HepG2 (cell line): ENCODE data around the gene OPRL1. TPM values are rescaled to one million over a fixed set of nuclear protein-coding genes. Genes with fewer than 3 reads are reported as not detected.

Experiments used
- ATAC-seq: fragments of 200-7000 bp; cut with Tn5 transposase; 3 replicates; pipeline ENCODE4 v1.9.1; 2020; ENCODE audit warnings: mild to moderate bottlenecking, moderate library complexity
- BruUV-seq: library from RNA; stranded (reverse); fragments of 400-500 nt; replicated peaks from 2 replicates; lab custom pipeline; 2021; lab: Mats Ljungman, UMichigan
- CTCF ChIA-PET: fragments of 300-600 bp; formaldehyde crosslinking; extraction: SDS; loops from one replicate; lab custom pipeline; 2021; ENCODE audit warnings: low total read pairs, inconsistent platforms, low intra/inter-chr PET ratio; lab: Yijun Ruan, JAX
- POLR2A ChIA-PET: fragments of 350-600 bp; sonication (Branson Sonifier 250); formaldehyde crosslinking; loops from one replicate; lab custom pipeline; 2020; ENCODE audit warnings: antibody characterized with exemption, inconsistent platforms; lab: Yijun Ruan, JAX
- DNase-seq: peaks from one replicate; pipeline ENCODE4 v3.0.0-alpha.2; 2015; ENCODE audit warnings: low spot score
- FAIRE-seq: peaks from 3 replicates; lab custom pipeline; 2011; peaks lifted over from hg19 to GRCh38; lab: Jason Lieb, UNC
- H2AFZ ChIP-seq: one replicate; pipeline ENCODE4 v1.6.1; 2011; ENCODE audit warnings: low read length, inconsistent platforms
- H3K27ac ChIP-seq: fragments of 300-600 bp; 3 replicates; pipeline ENCODE4 v1.8.0; 2011; ENCODE audit warnings: mixed run types, mild to moderate bottlenecking, mixed read lengths, low read length, inconsistent platforms; ENCODE audit not compliant: insufficient read depth; ENCODE audit errors: extremely low read length
- H3K27me3 ChIP-seq, 2 experiments: fragments of 200-600 bp in 1 of 2; 2 replicates in 1 of 2; 3 replicates in 1 of 2; pipeline versions ENCODE4 v1.6.0 to v1.8.0; 2011; ENCODE audit warnings: low read length in 2 of 2, mild to moderate bottlenecking in 2 of 2, moderate library complexity in 2 of 2, inconsistent platforms in 1 of 2; ENCODE audit not compliant: insufficient read depth in 2 of 2, control insufficient read depth in 1 of 2
- H3K36me3 ChIP-seq, 2 experiments: fragments of 200-600 bp in 1 of 2; replicated peaks in 1 of 2; 2 replicates in 1 of 2; 3 replicates in 1 of 2; pipeline versions ENCODE4 v1.5.1 to v1.8.0; 2011; ENCODE audit warnings: low read length in 2 of 2, inconsistent platforms in 1 of 2; ENCODE audit not compliant: insufficient read depth in 2 of 2, control insufficient read depth in 1 of 2
- H3K4me1 ChIP-seq: 2 replicates; pipeline ENCODE4 v1.5.1; 2012; ENCODE audit warnings: low read length, inconsistent platforms; ENCODE audit not compliant: insufficient read depth
- H3K4me2 ChIP-seq: 2 replicates; pipeline ENCODE4 v1.6.0; 2011; ENCODE audit warnings: low read depth, low read length, inconsistent platforms
- H3K4me3 ChIP-seq, 3 experiments: fragments of 200-600 bp in 1 of 3; sonication (generic), shearing (Covaris generic) in 1 of 3; replicated peaks in 1 of 3; 2 replicates each; pipeline ENCODE4 v1.5.1; 2011 to 2016; ENCODE audit warnings: low read length in 3 of 3, inconsistent platforms in 2 of 3, low read depth in 2 of 3, mild to moderate bottlenecking in 2 of 3, control low read depth in 1 of 3, mixed read lengths in 1 of 3; ENCODE audit not compliant: insufficient read depth in 1 of 3
- H3K79me2 ChIP-seq: one replicate; pipeline ENCODE4 v1.6.1; 2011; ENCODE audit warnings: low read length, inconsistent platforms; ENCODE audit not compliant: insufficient read depth
- H3K9ac ChIP-seq: 2 replicates; pipeline ENCODE4 v1.6.0; 2011; ENCODE audit warnings: mild to moderate bottlenecking, low read depth, low read length, inconsistent platforms; ENCODE audit not compliant: insufficient read depth
- H3K9me3 ChIP-seq: 2 replicates; pipeline ENCODE4 v1.5.1; 2012; ENCODE audit warnings: mild to moderate bottlenecking, low read length
- H4K20me1 ChIP-seq: 2 replicates; pipeline ENCODE4 v1.6.0; 2011; ENCODE audit warnings: inconsistent platforms, mild to moderate bottlenecking, low read length, moderate library complexity; ENCODE audit not compliant: insufficient read depth
- CREB1 ChIP-seq, 2 experiments: fragments of 450-650 bp in 1 of 2; IDR thresholded peaks; 2 replicates each; pipeline ENCODE4 v1.6.1; 2016 to 2017; ENCODE audit warnings: control low read depth in 1 of 2, mild to moderate bottlenecking in 1 of 2, missing compliant biosample characterization in 1 of 2, missing genetic modification characterization in 1 of 2
- NKX3-1 ChIP-seq: sonication (generic); formaldehyde crosslinking; IDR thresholded peaks from 2 replicates; pipeline ENCODE4 v1.5.0; 2020; ENCODE audit warnings: missing genetic modification reagents
- XRCC5 ChIP-seq: fragments of 200-400 bp; formaldehyde crosslinking; optimal IDR thresholded peaks from 2 replicates; pipeline ENCODE3; 2017; ENCODE audit warnings: mild to moderate bottlenecking, low read length
- ZEB1 ChIP-seq: IDR thresholded peaks from 2 replicates; pipeline ENCODE4 v1.6.1; 2012; ENCODE audit warnings: mild to moderate bottlenecking, low read depth, inconsistent platforms; ENCODE audit not compliant: insufficient replicate concordance
- ZNF646 ChIP-seq: sonication (generic); formaldehyde crosslinking; IDR thresholded peaks from 2 replicates; pipeline ENCODE4 v1.9.0; 2021; ENCODE audit warnings: mild to moderate bottlenecking, missing genetic modification reagents
- ZNF670 ChIP-seq: sonication (generic); formaldehyde crosslinking; IDR thresholded peaks from 2 replicates; pipeline ENCODE4 v1.8.0; 2022; ENCODE audit warnings: mild to moderate bottlenecking, missing genetic modification reagents, borderline replicate concordance
- ZNF777 ChIP-seq: sonication (generic); formaldehyde crosslinking; IDR thresholded peaks from 2 replicates; pipeline ENCODE4 v1.4.0; 2020; ENCODE audit warnings: missing genetic modification reagents
- ZSCAN12 ChIP-seq: sonication (generic); formaldehyde crosslinking; IDR thresholded peaks from 2 replicates; pipeline ENCODE4 v1.9.0; 2021; ENCODE audit warnings: mild to moderate bottlenecking, missing genetic modification reagents
- WGBS: methylation state at CpG from one replicate; pipeline ENCODE4 v1.1.6; 2017; ENCODE audit warnings: low lambda C conversion rate; 5-methylcytosine and 5-hydroxymethylcytosine counted together
- in situ Hi-C: cut with HindIII; loops from 2 replicates; pipeline ENCODE4 v1.10.0; 2017; ENCODE audit warnings: low pct_unique_long_range_greater_than_20kb; ENCODE audit not compliant: extremely low pct_ligation_motif_present
- intact Hi-C: fragments of 100-400 bp; cut with micrococcal nuclease; formaldehyde crosslinking; loops from one replicate; pipeline ENCODE4 v1.10.0; 2022; ENCODE audit not compliant: unreplicated experiment
- polyA plus RNA-seq, 8 experiments: library from polyadenylated mRNA; depleted of rRNA in 3 of 8; stranded (reverse) in 7 of 8; unstranded in 1 of 8; fragments of >200 nt; fragmentation: Illumina TruSeq in 4 of 8; extraction: Trizol in 4 of 8; gene quantifications; 2 replicates each; pipeline versions ENCODE4 v1.2.1 to v1.2.3, GENCODE V29; 2011 to 2016; ENCODE audit warnings: low read depth in 4 of 8, missing spikeins in 1 of 8, mixed read lengths in 1 of 8; ENCODE audit not compliant: insufficient read depth in 1 of 8
- total RNA-seq, 5 experiments: library from RNA; depleted of rRNA; stranded (reverse); fragments of >200 nt; fragmentation: Illumina TruSeq; extraction: Trizol; gene quantifications; 2 replicates each; pipeline ENCODE4 v1.2.3, GENCODE V29; 2016; ENCODE audit warnings: low read depth in 1 of 5
- TF ChIP-seq, protein P1 (sequence below): sonication (generic); IDR thresholded peaks from 2 replicates; pipeline ENCODE4 v1.6.1; 2016; ENCODE audit warnings: low read depth, borderline replicate concordance

Gene OPRL1
- total and polyA plus RNA-seq, 2 of the 13 experiments (the other 11 are each of a cell fraction or from before 2014, with no cell fraction given), result 0.35 to 0.71 TPM

DNA sequence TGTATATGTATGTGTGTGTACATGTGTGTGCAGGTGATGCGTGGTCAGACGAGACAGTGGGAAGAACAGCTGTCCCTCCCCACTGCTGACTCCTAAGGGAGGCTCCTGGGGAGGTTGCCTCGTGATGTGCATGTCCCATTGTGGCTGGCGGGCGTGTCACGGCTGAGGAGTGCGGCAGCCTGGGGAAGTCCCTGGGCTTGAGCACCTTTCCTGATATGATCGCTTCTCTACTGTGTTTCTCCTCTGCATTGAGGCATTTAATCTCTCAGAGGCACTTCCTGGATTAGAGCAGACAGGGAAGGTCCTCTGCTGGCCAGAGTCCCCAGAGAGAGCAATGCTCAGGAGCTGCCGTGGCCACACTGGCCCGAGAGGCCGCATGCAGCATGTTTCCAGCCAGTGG is 16.0 kb downstream of the OPRL1 start (continued):
- TF ChIP-seq ZNF646 (CRISPR knock-in tag) (no peak), XRCC5 (no peak)
- TF ChIP-seq, protein P1, sequence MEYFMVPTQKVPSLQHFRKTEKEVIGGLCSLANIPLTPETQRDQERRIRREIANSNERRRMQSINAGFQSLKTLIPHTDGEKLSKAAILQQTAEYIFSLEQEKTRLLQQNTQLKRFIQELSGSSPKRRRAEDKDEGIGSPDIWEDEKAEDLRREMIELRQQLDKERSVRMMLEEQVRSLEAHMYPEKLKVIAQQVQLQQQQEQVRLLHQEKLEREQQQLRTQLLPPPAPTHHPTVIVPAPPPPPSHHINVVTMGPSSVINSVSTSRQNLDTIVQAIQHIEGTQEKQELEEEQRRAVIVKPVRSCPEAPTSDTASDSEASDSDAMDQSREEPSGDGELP, result no peak

DNA sequence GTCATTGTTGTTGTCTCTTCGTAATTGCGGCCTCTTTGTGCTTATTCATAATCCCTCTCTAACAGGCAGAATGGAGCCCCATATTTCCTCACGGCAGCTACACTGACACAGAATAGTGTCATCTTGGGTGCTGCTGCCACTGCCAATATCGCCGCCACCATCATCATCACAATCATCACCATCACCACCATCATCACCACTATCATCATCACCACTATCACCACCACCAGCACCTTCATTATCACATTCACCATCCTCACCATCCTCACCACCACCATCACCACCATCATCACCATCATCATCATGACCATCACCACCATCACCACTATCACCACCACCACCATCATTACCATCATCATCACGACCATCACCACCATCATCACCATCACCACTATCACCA is 16.7 kb downstream of the OPRL1 start:
- no peak for ATAC-seq
- Histone ChIP-seq H3K36me3 (no peaks in the 10 kb centered on the region), H2AFZ (no peak overlapping the region), H3K9me3 (no peaks in the 10 kb centered on the region), H3K27ac (no peak overlapping the region), H3K4me1 (peaks cover 11% of the 10 kb centered on the region), H3K9ac (no peak overlapping the region), H3K4me3 (no peak overlapping the region), H4K20me1 (no peaks in the 10 kb centered on the region; the same call in 1 of the 2 replicates), H3K4me2 (no peak overlapping the region)
- POLR2A ChIA-PET, result no interaction called here
- intact Hi-C loops, result no loop called here
- in situ Hi-C loops, result no loop called here
- BruUV-seq, result no TSS peak
- TF ChIP-seq ZSCAN12 (CRISPR knock-in tag) (no peak), ZNF670 (no peak), NKX3-1 (CRISPR knock-in tag) (no peak), ZEB1 (no peak), ZNF777 (no peak), CREB1 (IDR thresholded peaks at IDR 0.05) (peak; percentile 62), CREB1 (CRISPR knock-in tag; IDR thresholded peaks at IDR 0.05) (no peak)
- TF ChIP-seq, all 625 proteins: peak for 1
- DNase-seq (no peak), FAIRE-seq (no peak)
- CTCF ChIA-PET, result no interaction called here
- Histone ChIP-seq H3K27me3 (peaks cover 31 to 54% of the 10 kb centered on the region in 2 experiments), H3K79me2 (no peaks in the 10 kb centered on the region)
- WGBS, result 51% methylated on average over 6 of the region's 6 CpGs
